Measurements from ENCODE around the gene DHFR.
"Not testable (repeated sequence)": the region's sequence is repeated elsewhere in the genome, so short reads cannot be mapped to it uniquely, and the experiment has no call there.

DHFR gene

DNA sequence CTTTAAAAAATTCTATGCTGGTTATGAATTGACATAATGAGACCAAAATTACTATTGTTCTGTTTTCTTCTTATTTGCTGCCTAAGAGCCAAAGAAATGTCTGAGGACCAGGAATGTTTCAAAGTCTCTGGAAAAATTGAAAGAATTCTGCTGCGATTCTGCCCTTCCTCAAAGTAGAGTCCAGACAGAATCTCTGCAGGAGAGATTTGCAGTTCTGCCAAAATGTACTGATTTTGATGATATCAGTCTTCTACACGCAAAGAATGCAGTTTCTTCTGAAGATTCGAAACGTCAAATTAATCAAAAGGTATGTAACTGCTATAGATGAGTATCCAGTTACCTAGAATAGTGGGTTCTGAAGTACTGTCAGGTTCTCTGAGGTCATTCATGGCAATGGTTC is 10.3 kb upstream of the DHFR start:
- Histone ChIP-seq H3K27ac (replicated peaks; ENCODE audit: low read length) (no peak overlapping the region), H3K14ac (ENCODE audit: low read length) (no peak overlapping the region), H3K9me3 (replicated peaks in 1 of 2; ENCODE audit: control insufficient read depth in 2 of 2, insufficient read depth in 1 of 2, low read depth in 1 of 2, low read length in 2 of 2) (no peaks in the 10 kb centered on the region), H2BK15ac (ENCODE audit: low read length) (no peak overlapping the region), H3K4ac (ENCODE audit: low read length) (no peak overlapping the region), H3K4me1 (ENCODE audit: control insufficient read depth in 2 of 2, insufficient read depth in 1 of 2, low read depth in 1 of 2, low read length in 2 of 2) (no peaks in the 10 kb centered on the region), H3K18ac (ENCODE audit: low read length) (no peak overlapping the region), H4K8ac (ENCODE audit: low read depth, low read length) (no peak overlapping the region), H3K79me1 (ENCODE audit: low read depth, low read length) (no peaks in the 10 kb centered on the region), H3K23ac (ENCODE audit: low read depth, low read length, poor library complexity) (no peak overlapping the region), H3K4me2 (ENCODE audit: insufficient read depth, low read length, poor library complexity, severe bottlenecking) (no peak overlapping the region), H2BK5ac (ENCODE audit: low read length) (no peak overlapping the region), H4K91ac (ENCODE audit: low read depth, low read length, poor library complexity) (no peak overlapping the region), H2AFZ (ENCODE audit: low read length) (no peak overlapping the region), H3K4me3 (ENCODE audit: low read length in 2 of 2) (no peak overlapping the region), H2AK5ac (ENCODE audit: low read depth, low read length) (no peak overlapping the region), H3K36me3 (replicated peaks in 1 of 2; ENCODE audit: control insufficient read depth in 2 of 2, insufficient read depth in 2 of 2, low read length in 2 of 2) (peaks cover 13 to 98% of the 10 kb centered on the region in 2 donors), H2BK12ac (ENCODE audit: low read length) (no peak overlapping the region), H3K27me3 (ENCODE audit: control insufficient read depth in 3 of 3, insufficient read depth in 3 of 3, low read depth in 1 of 3, low read length in 3 of 3) (no peaks in the 10 kb centered on the region), H3K9ac (ENCODE audit: low read depth, low read length, poor library complexity) (no peak overlapping the region), H2BK120ac (ENCODE audit: low read depth, low read length) (no peak overlapping the region)
- no peak for DNase-seq (ENCODE audit: low spot score)
- no CpG with 5 or more reads among the region's 4 CpGs for WGBS, 2 donors (ENCODE audit: extremely low coverage in 2 of 2, insufficient read length in 2 of 2, insufficient replicate concordance in 1 of 2)

DNA sequence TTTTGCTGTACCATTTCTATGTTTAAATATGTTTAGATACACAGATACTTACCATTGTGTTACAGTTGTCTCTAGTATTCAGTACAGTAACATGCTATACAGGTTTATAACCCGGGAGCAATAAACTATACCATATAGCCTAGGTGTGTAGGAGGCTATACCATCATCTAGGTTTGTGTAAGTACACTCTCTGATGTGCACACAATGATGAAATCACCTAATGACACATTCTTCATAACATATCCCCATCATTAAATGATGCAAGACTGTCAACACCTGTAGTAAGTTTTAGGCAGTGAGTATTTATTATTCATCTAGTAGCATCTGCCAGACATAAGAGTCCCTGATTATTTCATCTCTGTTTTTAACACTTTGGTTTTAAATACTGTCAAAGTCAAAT is 7.3 kb upstream of the DHFR start:
- H3K9ac ChIP-seq (ENCODE audit: low read depth, low read length, poor library complexity), result no peak overlapping the region
- WGBS, 2 donors (ENCODE audit: extremely low coverage in 2 of 2, insufficient read length in 2 of 2, insufficient replicate concordance in 1 of 2), result no CpG with 5 or more reads among the region's 1 CpG
- H2BK120ac ChIP-seq (ENCODE audit: low read depth, low read length), result no peak overlapping the region
- H3K23ac ChIP-seq (ENCODE audit: low read depth, low read length, poor library complexity), result no peak overlapping the region
- H3K36me3 ChIP-seq (replicated peaks in 1 of 2; ENCODE audit: control insufficient read depth in 2 of 2, insufficient read depth in 2 of 2, low read length in 2 of 2), result peaks cover 12 to 100% of the 10 kb centered on the region in 2 donors
- no peak overlapping the region for H3K14ac ChIP-seq (ENCODE audit: low read length)
- H3K27me3 ChIP-seq (ENCODE audit: control insufficient read depth in 3 of 3, insufficient read depth in 3 of 3, low read depth in 1 of 3, low read length in 3 of 3), result no peaks in the 10 kb centered on the region
- no peak overlapping the region for H3K4me3 ChIP-seq (ENCODE audit: low read length in 2 of 2)
- no peak for DNase-seq (ENCODE audit: low spot score)
- no peak overlapping the region for H3K27ac ChIP-seq (replicated peaks; ENCODE audit: low read length)
- no peak overlapping the region for H2BK12ac ChIP-seq (ENCODE audit: low read length)
- no peak overlapping the region for H3K4me2 ChIP-seq (ENCODE audit: insufficient read depth, low read length, poor library complexity, severe bottlenecking)
- H2BK5ac ChIP-seq (ENCODE audit: low read length), result no peak overlapping the region
- H2BK15ac ChIP-seq (ENCODE audit: low read length), result no peak overlapping the region
- H3K18ac ChIP-seq (ENCODE audit: low read length), result no peak overlapping the region
- H3K4ac ChIP-seq (ENCODE audit: low read length), result no peak overlapping the region
- H3K4me1 ChIP-seq (ENCODE audit: control insufficient read depth in 2 of 2, insufficient read depth in 1 of 2, low read depth in 1 of 2, low read length in 2 of 2), result no peaks in the 10 kb centered on the region
- no peak overlapping the region for H2AFZ ChIP-seq (ENCODE audit: low read length)
- H3K9me3 ChIP-seq (replicated peaks in 1 of 2; ENCODE audit: control insufficient read depth in 2 of 2, insufficient read depth in 1 of 2, low read depth in 1 of 2, low read length in 2 of 2), result no peaks in the 10 kb centered on the region
- H3K79me1 ChIP-seq (ENCODE audit: low read depth, low read length), result no peaks in the 10 kb centered on the region
- H4K8ac ChIP-seq (ENCODE audit: low read depth, low read length), result no peak overlapping the region
- H2AK5ac ChIP-seq (ENCODE audit: low read depth, low read length), result no peak overlapping the region
- no peak overlapping the region for H4K91ac ChIP-seq (ENCODE audit: low read depth, low read length, poor library complexity)

DNA sequence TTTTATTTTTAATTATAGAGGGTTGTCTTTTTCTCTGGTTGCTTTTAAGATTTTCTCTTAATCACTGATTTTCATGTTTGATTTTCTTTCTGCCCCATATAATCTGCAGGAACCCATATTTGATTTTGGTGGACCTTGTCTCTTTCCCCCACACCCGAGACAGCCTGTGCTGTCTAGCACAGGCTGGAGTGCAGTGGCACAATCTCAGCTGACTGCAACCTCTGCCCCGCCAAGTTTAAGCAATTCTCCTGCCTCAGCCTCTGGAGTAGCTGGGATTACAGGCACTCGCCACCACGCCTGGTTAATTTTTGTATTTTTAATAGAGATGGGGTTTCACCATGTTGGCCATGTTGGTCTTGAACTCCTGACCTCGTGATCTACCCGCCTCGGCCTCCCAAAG is 5.9 kb upstream of the DHFR start:
- H2AFZ ChIP-seq (ENCODE audit: low read length); H2BK15ac ChIP-seq (ENCODE audit: low read length); H3K23ac ChIP-seq (ENCODE audit: low read depth, low read length, poor library complexity); H3K4me2 ChIP-seq (ENCODE audit: insufficient read depth, low read length, poor library complexity, severe bottlenecking); H3K79me1 ChIP-seq (ENCODE audit: low read depth, low read length); H3K27ac ChIP-seq (replicated peaks; ENCODE audit: low read length); H3K9me3 ChIP-seq (replicated peaks in 1 of 2; ENCODE audit: control insufficient read depth in 2 of 2, insufficient read depth in 1 of 2, low read depth in 1 of 2, low read length in 2 of 2); H2BK5ac ChIP-seq (ENCODE audit: low read length); H3K4ac ChIP-seq (ENCODE audit: low read length); H3K4me1 ChIP-seq (ENCODE audit: control insufficient read depth in 2 of 2, insufficient read depth in 1 of 2, low read depth in 1 of 2, low read length in 2 of 2); H3K4me3 ChIP-seq (ENCODE audit: low read length in 2 of 2); H3K9ac ChIP-seq (ENCODE audit: low read depth, low read length, poor library complexity); H4K8ac ChIP-seq (ENCODE audit: low read depth, low read length); H2BK12ac ChIP-seq (ENCODE audit: low read length); H3K14ac ChIP-seq (ENCODE audit: low read length); H3K18ac ChIP-seq (ENCODE audit: low read length); H2AK5ac ChIP-seq (ENCODE audit: low read depth, low read length); DNase-seq (ENCODE audit: low spot score); H2BK120ac ChIP-seq (ENCODE audit: low read depth, low read length); H3K27me3 ChIP-seq (ENCODE audit: control insufficient read depth in 3 of 3, insufficient read depth in 3 of 3, low read depth in 1 of 3, low read length in 3 of 3); H4K91ac ChIP-seq (ENCODE audit: low read depth, low read length, poor library complexity): not testable (repeated sequence)
- peaks cover 9 to 97% of the 10 kb centered on the region in 2 donors for H3K36me3 ChIP-seq (replicated peaks in 1 of 2; ENCODE audit: control insufficient read depth in 2 of 2, insufficient read depth in 2 of 2, low read length in 2 of 2)
- no CpG with 5 or more reads among the region's 7 CpGs for WGBS, 2 donors (ENCODE audit: extremely low coverage in 2 of 2, insufficient read length in 2 of 2, insufficient replicate concordance in 1 of 2)

DNA sequence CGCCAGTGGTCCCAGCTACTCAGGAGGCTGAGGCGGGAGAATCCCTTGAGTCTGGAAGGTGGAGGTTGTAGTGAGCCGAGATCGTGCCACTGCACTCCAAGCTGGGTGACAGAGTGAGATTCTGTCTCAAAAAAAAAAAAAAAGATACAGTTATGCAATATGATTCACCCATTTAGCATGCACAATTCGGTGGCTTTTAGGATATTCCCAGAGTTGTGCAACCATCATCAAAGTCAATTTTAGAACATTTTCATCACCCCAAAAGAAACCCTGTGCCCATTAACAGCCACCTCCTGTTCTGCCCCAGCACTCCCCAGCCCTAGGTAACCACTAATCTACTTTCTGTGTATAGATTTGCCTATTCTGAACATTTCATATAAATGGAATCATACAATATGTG is 4.3 kb upstream of the DHFR start:
- no peak overlapping the region for H2AFZ ChIP-seq (ENCODE audit: low read length)
- no peak overlapping the region for H2BK12ac ChIP-seq (ENCODE audit: low read length)
- H3K4me2 ChIP-seq (ENCODE audit: insufficient read depth, low read length, poor library complexity, severe bottlenecking), result no peak overlapping the region
- H2BK15ac ChIP-seq (ENCODE audit: low read length), result no peak overlapping the region
- H3K9me3 ChIP-seq (replicated peaks in 1 of 2; ENCODE audit: control insufficient read depth in 2 of 2, insufficient read depth in 1 of 2, low read depth in 1 of 2, low read length in 2 of 2), result no peaks in the 10 kb centered on the region
- no peak overlapping the region for H3K4ac ChIP-seq (ENCODE audit: low read length)
- H4K8ac ChIP-seq (ENCODE audit: low read depth, low read length), result no peak overlapping the region
- H3K27ac ChIP-seq (replicated peaks; ENCODE audit: low read length), result no peak overlapping the region
- no peak overlapping the region for H3K18ac ChIP-seq (ENCODE audit: low read length)
- H3K27me3 ChIP-seq (ENCODE audit: control insufficient read depth in 3 of 3, insufficient read depth in 3 of 3, low read depth in 1 of 3, low read length in 3 of 3), result no peaks in the 10 kb centered on the region
- H3K14ac ChIP-seq (ENCODE audit: low read length), result no peak overlapping the region
- no peak overlapping the region for H2BK5ac ChIP-seq (ENCODE audit: low read length)
- peaks cover 2% of the 10 kb centered on the region for H3K79me1 ChIP-seq (ENCODE audit: low read depth, low read length)
- H3K4me1 ChIP-seq (ENCODE audit: control insufficient read depth in 2 of 2, insufficient read depth in 1 of 2, low read depth in 1 of 2, low read length in 2 of 2), result peaks cover 0 to 8% of the 10 kb centered on the region in 2 donors
- no peak overlapping the region for H3K23ac ChIP-seq (ENCODE audit: low read depth, low read length, poor library complexity)
- no peak overlapping the region for H3K9ac ChIP-seq (ENCODE audit: low read depth, low read length, poor library complexity)
- no peak overlapping the region for H2AK5ac ChIP-seq (ENCODE audit: low read depth, low read length)
- no peak overlapping the region for H3K4me3 ChIP-seq (ENCODE audit: low read length in 2 of 2)
- WGBS, 2 donors (ENCODE audit: extremely low coverage in 2 of 2, insufficient read length in 2 of 2, insufficient replicate concordance in 1 of 2), result no CpG with 5 or more reads among the region's 5 CpGs
- no peak overlapping the region for H4K91ac ChIP-seq (ENCODE audit: low read depth, low read length, poor library complexity)
- H2BK120ac ChIP-seq (ENCODE audit: low read depth, low read length), result no peak overlapping the region
- no peak for DNase-seq (ENCODE audit: low spot score)
- peaks cover 5 to 81% of the 10 kb centered on the region in 2 donors for H3K36me3 ChIP-seq (replicated peaks in 1 of 2; ENCODE audit: control insufficient read depth in 2 of 2, insufficient read depth in 2 of 2, low read length in 2 of 2)

Data from neuronal stem cell (in vitro differentiated cells).